ENCODE data around the gene ADORA2B.
"Not testable (repeated sequence)": the region's sequence is repeated elsewhere in the genome, so short reads cannot be mapped to it uniquely, and the experiment has no call there.

ADORA2B gene

GRCh38 chr17:15957206-15957605 lies 12.3 kb downstream of the ADORA2B start:
- DNase-seq, result no peak

- DNase-seq, result no peak
These were observed 12.8 kb downstream of the ADORA2B start for GRCh38 chr17:15957608-15958307.

GRCh38 chr17:15958484-15958854 lies 13.5 kb downstream of the ADORA2B start:
- no peak for DNase-seq

GRCh38 chr17:15963670-15964110 lies 18.8 kb downstream of the ADORA2B start:
- no peak for DNase-seq

GRCh38 chr17:15965528-15965927 lies 20.6 kb downstream of the ADORA2B start:
- no peak for DNase-seq

- DNase-seq, result no peak
These were observed 21.4 kb downstream of the ADORA2B start for GRCh38 chr17:15966183-15966878.

- DNase-seq, result no peak
These were observed 21.9 kb downstream of the ADORA2B start for GRCh38 chr17:15966879-15967248.

- DNase-seq, result no peak
These were observed 22.9 kb downstream of the ADORA2B start for GRCh38 chr17:15967706-15968399.

- DNase-seq, result no peak
These were observed 24.5 kb downstream of the ADORA2B start for GRCh38 chr17:15969463-15969862.

- no peak for DNase-seq
These were observed 25.6 kb downstream of the ADORA2B start for GRCh38 chr17:15970500-15970899.

GRCh38 chr17:15971098-15971678 lies 26.3 kb downstream of the ADORA2B start:
- no peak for DNase-seq

GRCh38 chr17:15971882-15972281 lies 27.0 kb downstream of the ADORA2B start:
- DNase-seq, result no peak

GRCh38 chr17:15972497-15972951 lies 27.6 kb downstream of the ADORA2B start:
- no peak for DNase-seq

- no peak for DNase-seq
These were observed 28.1 kb downstream of the ADORA2B start for GRCh38 chr17:15973016-15973415.

- DNase-seq, result no peak
These were observed 28.9 kb downstream of the ADORA2B start for GRCh38 chr17:15973834-15974233.

- DNase-seq, result no peak
These were observed 33.0 kb downstream of the ADORA2B start for GRCh38 chr17:15977894-15978293.

GRCh38 chr17:15978606-15979005 lies 33.7 kb downstream of the ADORA2B start:
- no peak for DNase-seq

GRCh38 chr17:15979013-15979412 lies 34.1 kb downstream of the ADORA2B start:
- DNase-seq, result not testable (repeated sequence)

GRCh38 chr17:15981208-15981607 lies 36.3 kb downstream of the ADORA2B start:
- DNase-seq, result peak; percentile 9

- no peak for DNase-seq
These were observed 37.0 kb downstream of the ADORA2B start for GRCh38 chr17:15981646-15982580.

- no peak for DNase-seq
These were observed 51.4 kb downstream of the ADORA2B start for GRCh38 chr17:15996322-15996721.

GRCh38 chr17:15998031-15998562 lies 53.2 kb downstream of the ADORA2B start:
- no peak for DNase-seq
